NCI-H69 (cell line): Measurements from ENCODE around the gene ST7.
"Not testable (repeated sequence)": the region's sequence is repeated elsewhere in the genome, so short reads cannot be mapped to it uniquely, and the experiment has no call there.

Experiments used
- DNase-seq: peaks from one replicate; lab custom pipeline; 2025; lab: John Stamatoyannopoulos, UW

ST7 gene

DNA sequence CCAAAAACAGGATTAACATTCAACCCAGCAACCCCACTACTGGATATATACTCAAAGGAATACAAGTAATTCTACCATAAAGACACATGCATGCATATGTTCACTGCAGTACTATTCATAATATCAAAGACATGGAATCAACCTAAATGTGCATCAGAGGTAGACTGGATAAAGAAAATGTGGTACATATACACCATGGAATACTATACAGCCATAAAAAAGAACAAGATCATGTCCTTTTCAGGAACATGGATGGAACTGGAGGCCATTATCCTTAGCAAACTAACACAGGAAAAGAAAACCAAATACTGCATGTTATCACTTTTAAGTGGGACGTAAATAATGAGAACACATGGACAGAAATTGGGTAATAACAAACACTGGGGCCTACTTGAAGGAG lies 77.5 kb downstream of the ST7 start:
- DNase-seq, result not testable (repeated sequence)

DNA sequence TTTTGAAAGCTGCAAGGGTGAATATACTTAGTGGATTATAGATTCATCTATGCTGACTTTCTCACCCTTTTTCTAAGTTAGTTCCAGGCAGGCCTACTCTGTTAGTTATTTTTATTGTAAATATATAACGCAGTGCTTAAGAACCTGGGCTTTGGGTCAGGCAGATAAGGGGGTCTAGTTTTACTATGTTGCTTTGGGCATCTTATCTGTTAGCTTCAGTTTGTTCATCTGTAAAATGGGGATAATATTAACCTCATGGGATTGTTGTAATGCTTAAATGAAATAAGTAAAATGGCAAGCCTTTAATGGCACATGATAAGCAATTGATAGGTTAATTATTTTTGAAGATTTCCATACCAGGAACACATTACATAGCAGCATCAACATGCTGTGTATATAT lies 79.5 kb downstream of the ST7 start:
- DNase-seq, result no peak

DNA sequence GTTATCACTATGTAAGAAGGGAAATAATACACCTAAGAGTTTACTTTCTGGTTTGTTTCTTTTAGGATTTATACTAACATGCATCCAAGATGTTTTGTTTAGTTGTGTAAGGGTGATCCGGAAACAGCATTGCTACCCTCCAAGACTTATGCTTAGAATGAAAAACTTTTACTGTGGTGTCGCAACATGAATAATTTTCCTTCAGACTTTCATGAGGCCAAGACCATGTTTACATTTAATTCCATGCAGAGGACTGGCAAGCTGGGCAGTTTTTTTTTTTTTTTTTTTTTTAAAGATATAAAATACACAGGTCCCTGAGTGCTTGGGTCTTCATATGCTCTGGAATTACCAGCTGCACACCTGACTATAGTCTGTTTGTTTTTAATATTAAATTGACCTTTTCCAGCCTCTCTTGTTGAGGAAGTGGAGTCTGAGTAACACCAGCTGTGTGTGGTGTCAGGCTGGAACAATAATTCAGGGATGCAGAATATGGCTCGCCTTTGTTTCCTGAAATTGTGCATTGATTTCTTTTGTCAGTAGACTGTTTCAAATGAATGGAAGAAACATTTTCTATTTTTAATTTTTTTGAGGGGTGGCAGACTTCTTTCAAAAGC lies 81.7 kb downstream of the ST7 start:
- peak; percentile 81 for DNase-seq

DNA sequence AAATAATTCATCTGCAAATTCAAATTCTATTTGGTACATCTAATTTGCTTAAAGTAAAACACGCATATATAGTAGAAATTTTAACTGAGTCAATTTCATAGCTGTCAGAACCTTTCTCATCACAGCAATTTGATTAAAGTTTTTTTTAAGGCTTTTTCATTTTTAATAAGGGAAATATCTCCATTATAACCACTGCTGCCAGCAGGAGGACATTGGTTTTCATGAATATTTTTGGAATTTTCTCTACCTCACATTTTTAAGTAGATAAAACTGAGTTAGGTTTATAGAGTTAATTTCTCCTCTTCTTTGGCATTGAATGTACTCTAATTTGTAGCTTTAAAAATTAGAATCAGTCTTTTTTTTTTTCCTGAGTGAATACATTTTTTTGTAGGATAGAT lies 82.2 kb downstream of the ST7 start:
- no peak for DNase-seq

DNA sequence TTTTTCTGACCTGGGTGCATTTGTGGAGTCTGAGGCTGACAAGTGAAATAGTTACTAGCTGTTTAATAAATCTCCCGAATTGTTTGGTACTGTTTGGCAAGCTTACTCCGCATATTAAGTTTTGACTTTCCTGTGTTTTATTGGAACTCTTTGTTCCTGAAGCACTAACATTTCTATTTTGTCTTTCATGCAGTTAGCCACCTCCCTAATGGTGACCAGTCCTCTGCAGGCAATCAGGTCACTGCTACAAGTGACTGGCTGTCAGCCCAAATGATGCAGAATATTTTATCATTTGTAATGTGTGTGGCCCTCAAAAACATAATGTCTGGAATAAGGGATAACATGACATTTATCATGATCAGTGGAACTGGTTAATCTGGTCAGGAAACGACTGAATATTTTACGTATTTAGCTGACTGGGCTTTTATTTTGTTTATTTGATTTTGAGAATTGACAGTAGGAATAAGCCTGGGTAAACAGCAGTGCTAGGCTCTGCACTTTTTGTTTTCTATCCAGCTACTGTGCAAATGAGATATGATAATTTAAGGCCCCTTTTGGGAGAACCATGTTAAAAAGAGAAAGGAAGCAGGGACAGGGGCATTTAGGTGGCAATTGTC lies 82.9 kb downstream of the ST7 start:
- no peak for DNase-seq

DNA sequence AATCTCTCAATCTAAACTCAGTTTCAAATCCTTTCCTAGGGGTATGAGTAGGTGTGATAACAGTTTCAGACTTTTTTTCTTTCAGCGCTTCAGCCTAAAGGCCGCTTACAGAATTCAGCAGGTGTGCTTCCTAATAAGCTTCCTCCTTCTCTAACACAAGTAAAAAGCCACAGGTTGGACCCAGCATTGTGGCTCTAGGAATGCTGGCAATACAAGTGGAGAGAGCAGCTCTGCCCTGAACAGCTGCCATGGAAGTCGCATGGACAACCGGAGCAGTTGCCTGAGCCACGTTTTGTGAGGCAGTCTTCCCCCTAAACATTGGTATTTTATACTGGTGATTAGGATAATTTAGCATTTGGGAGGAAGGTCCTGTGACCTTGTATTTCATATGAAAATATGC lies 83.5 kb downstream of the ST7 start:
- DNase-seq, result peak; percentile 37

DNA sequence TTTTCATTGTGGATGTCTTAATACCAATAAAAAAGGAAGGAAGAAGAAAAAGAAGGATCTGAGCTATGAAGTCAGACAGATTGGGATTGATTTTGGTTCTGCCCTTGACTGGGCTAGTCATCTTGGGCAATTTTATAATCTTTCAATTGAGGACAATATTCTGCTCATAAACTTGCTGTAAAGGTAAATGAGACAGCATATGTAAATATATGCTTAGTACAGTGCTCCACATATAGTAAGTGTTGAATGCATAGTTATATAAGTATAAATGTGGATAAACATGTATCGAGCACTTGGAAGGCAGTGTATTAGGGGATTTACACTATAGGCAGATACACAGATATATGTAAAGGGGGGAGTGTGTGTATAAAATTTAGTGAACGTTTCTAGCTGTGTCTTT lies 85.1 kb downstream of the ST7 start:
- no peak for DNase-seq

DNA sequence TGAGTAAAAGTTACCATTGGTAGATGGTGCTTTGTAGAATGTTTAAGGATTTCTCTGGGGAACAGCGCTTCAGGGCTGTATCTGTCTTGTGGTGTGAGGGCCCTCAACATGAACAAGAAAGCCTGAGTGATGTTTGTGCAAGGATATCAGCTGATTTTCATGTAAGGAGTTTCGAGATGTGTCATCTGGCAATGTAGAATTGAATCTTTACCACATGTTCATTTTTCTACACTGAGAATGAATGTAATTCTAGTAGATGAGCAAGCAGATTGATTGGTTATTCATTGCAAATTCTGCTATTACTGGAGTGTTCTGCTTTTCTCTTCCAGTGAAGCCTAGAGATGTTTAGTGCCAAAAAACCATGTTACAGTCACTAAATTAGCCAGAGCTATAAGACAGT lies 87.7 kb downstream of the ST7 start:
- DNase-seq, result no peak

DNA sequence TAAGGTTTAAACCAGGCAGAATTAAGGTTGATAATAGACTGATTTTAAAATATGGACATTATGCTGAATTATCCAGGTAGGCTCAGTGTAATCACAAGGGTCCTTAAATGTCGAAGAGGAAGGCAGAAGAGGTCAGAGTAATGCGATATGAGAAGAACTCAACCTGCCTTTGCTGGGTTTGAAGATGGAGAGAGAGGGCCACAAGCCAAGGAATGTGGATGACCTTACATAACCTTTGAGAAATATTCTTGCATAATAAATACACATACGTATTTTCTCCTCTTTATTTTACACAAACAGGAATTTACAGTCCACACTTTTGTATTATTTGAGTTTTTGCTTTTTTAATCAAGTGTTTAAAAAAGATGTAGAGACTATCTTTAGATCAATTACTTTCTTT lies 88.5 kb downstream of the ST7 start:
- no peak for DNase-seq

DNA sequence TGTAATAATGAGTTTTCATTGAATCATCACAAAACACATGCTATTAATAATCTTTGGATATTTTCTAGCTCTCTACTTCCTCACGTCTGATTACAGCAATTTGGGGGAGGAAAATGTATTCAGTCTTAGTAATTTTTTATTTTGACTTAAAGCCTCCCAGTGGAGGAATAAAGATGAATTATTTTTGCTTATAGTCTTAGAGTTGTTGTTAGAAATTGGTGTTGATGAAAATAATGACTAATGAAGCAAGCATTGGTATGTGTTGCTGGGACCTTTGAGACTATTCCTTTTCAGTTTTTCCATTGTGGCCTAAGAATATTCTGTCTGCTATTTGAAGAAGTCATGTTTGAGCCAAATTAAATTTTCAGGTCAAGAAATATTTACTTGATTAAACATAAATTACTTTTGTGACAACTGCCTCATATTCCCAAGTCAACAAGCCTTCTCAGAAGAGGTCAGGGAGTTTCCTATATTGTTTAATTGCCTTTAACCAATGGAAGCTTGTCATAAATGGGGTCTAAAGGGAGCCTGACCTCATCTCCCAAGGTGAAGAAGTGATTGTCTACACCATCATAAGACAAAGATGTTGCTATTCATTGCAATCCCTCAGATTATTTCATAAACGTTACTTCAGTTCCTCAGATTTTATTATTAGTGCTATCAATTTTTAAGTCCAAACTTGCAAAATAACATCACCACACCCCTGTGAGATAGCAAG lies 90.0 kb downstream of the ST7 start:
- no peak for DNase-seq

DNA sequence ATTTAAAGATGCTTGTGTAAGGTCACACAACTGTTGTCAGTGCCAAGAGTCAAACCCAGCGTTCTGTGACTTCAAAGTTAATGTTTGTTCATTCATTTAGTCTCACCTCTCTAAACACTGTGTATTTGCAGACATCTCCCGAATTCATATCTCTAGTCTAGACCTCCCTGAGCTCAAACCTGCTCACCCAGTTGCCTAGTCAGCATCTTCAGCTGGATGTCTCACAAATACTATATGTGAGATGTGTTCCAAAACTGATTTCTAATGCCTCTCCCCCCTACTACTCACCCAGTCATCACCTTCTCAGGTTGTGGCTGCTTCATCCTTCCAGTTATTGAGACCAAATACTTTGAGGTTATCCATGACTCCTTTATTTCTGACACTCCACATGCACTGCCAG lies 91.4 kb downstream of the ST7 start:
- DNase-seq, result no peak

DNA sequence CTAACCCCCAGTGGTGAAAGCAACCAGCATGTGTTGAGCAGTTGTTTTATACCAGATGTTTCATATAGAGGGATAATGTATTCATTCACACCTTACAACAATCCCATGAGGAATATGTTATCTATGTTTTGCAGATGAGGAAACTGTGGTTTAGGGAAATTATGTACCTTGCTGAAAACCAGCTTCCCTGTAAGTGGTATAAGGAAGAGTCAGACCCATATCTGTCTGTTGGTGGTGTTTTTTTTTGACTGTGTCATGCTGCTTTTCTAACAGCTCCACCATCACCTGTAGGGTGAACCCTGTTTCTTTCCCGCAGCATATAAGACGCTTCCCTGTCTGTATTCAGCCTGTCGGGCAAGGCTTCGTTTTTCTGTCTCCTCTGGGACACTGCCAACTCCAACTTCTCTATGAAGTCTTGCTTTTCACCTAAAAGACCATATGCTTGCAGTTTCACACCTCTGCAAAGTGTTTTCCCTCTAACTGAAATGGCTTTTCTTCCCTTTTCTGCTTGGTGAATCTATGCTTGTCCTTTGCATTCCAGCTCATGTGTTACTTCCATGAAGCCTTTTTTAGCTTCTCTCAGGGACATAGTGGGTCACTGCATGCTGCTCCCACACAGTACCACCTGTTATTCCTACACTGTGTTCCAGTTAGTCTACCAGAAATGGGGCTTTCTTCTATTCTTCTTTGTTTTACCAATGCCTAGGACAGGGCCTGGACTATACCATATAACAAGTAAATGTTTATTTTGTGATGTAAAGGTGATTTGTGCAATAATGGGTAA lies 92.8 kb downstream of the ST7 start:
- peak; percentile 61 for DNase-seq

DNA sequence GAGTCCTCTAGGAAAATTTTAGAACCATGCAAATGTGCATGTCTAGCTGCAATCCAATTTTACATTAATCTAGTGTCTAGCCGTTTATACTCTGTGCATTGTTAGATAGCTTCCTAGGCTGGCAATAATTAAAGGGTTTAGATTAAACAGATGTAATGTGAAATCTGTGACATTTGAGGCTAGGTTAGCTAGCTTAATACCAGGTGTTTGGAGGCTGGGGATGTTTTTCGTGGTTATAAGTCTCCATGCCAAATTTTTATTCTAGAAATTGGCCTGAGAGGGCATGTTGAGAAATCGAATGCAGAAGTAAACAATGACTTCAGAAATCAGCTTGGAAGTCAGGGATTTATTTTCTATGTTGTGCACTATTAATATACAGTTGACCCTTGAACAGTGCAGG lies 94.2 kb downstream of the ST7 start:
- peak; percentile 76 for DNase-seq

DNA sequence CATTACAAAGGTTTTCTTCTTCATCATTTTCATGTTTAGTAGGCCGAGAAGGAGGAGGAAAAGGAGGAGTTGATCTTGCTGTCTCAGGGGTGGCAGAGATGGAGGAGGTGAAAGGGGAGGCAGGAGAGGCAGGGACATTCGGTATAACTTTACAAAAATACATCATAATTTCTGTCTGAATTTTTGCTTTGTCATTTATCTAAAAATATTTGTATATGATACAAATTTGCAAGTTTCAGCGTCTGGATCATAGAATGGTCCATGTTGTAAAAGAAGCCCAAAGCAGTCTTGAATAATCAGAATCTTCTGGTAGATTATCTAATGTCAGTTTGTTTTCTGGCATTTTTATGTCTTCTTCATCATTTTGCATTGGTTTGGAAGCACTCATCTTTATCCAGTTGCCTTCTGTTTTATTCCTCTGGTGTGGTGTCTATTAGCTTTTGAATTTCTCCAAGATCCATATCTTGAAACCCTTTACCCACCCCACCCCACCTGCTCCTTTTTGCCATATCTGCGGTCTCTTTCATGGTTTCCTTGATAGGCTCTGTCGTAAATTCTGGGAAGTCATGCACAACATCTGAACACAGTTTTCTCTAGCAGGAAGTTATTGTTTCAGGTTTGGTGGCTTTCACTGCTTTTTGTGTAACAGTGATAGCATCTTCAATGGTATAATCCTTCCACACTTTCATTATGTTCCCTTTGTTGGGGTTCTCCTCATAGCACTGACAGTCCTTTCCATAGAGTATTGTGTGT lies 95.0 kb downstream of the ST7 start:
- no peak for DNase-seq

DNA sequence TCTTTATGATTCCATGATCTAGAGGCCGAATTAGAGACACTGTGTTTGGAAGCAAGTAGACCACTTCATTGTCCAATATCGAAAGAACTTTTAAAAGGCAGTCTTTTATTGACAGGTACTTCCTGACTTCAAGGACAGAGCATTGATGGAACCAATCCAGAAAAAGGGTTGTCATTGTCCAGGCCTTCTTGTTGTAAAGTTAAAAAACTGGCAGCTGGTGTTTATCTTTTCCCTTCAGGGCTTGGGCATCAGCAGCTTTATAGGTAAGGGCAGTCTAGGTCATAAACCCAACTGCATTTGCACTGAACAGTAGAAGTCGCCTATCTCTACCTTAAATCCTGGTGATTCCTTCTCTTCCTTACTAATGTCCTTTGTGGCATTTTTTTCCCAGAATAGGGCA lies 95.6 kb downstream of the ST7 start:
- peak; percentile 73 for DNase-seq

DNA sequence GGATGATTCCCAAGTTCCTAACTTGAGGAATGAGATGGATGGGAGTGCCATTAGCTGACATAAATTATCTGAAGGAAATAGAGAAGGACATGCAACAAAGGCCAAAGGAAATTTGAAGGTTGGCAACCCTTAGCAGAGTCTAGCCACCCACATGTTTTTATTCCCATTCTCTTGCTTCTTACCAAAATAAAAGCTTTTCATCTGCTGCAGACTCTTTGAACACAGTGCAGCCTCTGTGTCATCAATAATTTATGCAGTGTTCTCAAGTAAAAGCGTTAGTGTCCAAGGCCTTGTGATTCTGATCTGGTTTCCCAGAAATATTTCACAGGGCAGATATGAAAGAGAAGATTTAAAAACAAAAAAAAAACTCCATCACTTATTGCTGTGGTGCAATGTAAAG lies 98.5 kb downstream of the ST7 start:
- DNase-seq, result no peak

DNA sequence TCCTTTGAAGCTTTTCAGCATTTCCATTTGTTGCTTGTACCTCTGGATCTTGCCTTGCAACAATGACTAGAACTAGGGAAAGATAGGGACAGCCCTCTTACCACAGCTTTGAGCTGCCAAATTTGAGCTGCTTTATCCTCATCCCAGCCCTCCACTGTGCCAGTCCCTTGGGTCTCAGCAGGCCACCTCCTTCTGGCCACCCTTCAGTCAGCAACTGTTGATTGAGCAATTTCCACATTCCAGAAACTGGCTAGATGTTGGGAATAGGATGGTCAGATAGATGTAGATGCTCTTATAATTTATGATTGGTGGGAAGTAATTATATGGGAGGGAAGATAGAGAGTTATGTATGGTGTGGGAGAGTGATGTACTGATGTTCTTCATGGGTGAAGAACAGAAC lies 100.1 kb downstream of the ST7 start:
- peak; percentile 64 for DNase-seq

DNA sequence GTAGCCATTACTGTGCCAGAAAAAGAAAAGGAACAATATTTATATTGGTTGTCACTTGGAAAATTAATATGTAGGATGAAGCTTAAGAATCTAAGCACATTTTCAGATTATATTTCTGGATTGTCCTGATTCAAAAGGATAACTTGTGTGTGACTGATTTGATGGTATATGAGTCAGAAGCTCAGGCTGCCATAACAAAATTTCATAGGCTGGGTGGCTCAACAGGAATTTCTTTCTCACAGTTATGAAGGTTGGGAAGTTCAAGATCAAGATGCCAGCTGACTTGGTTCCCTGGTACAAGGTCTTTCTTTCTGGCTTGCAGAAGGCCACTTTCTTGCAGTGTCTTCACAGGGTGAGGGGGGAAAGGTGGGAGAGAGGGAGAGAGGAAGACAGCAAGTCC lies 108.5 kb downstream of the ST7 start:
- DNase-seq, result no peak

DNA sequence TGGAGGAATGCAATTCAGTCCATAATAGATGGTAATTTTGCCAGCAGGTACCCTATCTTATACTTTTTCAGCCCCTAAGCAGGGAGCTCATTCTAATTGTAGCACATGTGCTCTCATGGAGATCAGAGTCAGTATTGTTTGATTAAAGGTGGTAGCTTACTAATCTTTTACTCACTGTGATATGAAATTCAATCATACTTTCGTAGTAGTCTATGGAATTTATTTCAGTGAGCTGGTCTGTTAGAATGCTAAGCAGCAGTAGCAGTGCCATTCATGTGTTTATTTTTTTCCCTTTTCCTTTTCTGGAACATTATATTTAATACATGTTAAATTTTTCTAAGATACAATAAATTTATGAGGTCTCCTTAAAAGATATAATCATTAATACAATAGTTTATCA lies 109.0 kb downstream of the ST7 start:
- DNase-seq, result no peak

DNA sequence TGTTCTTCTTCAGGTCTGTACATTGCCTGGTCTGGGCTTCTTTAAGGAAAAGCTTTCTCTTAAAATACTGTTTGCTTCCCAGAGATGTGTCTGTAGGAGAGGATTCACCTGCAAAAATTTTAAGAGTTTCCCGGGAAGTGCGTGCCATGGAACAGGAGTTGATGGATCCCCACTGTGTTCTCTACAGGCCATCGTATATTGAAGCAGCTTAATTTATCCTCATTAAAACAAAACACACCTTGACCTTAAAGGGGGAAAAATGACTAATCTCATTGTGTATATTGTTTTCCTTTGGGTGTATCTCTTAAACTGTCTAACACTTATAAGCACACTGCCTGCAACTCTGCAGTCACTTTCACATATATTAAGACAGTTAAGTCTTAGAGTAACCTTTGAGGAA lies 111.4 kb downstream of the ST7 start:
- DNase-seq, result peak; percentile 80

DNA sequence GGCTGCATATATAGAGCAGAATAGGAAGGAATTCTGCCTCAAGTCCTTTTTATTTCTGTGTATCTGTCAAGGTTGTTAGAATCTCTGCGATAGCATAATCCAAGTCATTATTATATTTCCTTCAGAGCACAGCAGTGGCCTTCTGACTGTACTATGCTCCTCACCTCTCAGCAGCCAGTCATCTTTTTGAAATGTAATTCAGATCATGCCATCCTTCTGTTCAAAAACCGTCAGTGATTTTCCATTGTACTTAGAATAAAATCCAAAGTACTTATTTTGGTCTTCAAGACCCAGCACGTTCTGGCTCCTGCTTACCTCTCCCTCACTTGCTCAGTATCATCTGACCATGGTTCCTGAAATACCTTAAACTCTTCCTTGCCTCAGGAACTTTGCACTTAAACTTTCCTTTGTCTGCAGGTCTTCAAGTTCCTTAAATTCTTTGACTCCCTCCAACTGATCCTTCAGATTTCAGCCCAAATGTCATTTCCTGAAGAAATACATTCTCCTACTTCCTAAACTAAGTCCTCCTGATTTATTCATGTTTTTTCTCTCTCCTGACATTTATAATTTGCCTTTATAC lies 112.4 kb downstream of the ST7 start:
- DNase-seq, result no peak

DNA sequence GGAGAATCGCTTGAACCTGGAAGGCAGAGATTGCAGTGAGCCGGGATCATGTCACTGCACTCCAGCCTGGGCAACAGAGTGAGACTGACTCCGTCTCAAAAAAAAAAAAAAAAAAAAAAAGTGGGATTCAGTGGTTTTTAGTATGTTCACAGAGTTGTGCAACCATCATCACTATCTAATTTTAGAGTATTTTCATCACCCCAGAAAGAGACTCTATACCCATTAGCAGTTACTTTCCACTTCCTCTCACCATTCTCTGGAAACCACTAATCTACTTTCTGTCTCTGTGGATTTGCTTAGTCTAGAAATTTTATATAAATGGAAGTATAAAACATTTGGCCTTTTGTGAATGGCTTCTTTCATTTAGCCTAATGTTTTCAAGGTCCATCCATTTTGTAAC lies 113.4 kb downstream of the ST7 start:
- DNase-seq, result no peak
